ENCODE data around the gene COL18A1.
"Not testable (repeated sequence)": the region's sequence is repeated elsewhere in the genome, so short reads cannot be mapped to it uniquely, and the experiment has no call there.

COL18A1 gene

GRCh38 chr21:45367402-45368351 is 37.3 kb upstream of the COL18A1 start:
- DNase-seq (ENCODE audit: low read depth, low spot score) = no peak

- not testable (repeated sequence) for DNase-seq (ENCODE audit: low read depth, low spot score)
Measured at GRCh38 chr21:45369018-45369417, 35.9 kb upstream of the COL18A1 start.

GRCh38 chr21:45370575-45370974 is 34.4 kb upstream of the COL18A1 start:
- DNase-seq (ENCODE audit: low read depth, low spot score) = no peak

- no peak for DNase-seq (ENCODE audit: low read depth, low spot score)
Measured at GRCh38 chr21:45371081-45371480, 33.9 kb upstream of the COL18A1 start.

GRCh38 chr21:45371655-45372054 is 33.3 kb upstream of the COL18A1 start:
- DNase-seq (ENCODE audit: low read depth, low spot score) = no peak

- DNase-seq (ENCODE audit: low read depth, low spot score) = no peak
Measured at GRCh38 chr21:45372732-45373355, 32.1 kb upstream of the COL18A1 start.

- no peak for DNase-seq (ENCODE audit: low read depth, low spot score)
Measured at GRCh38 chr21:45373991-45374816, 30.8 kb upstream of the COL18A1 start.

GRCh38 chr21:45374826-45375455 is 30.0 kb upstream of the COL18A1 start:
- DNase-seq (ENCODE audit: low read depth, low spot score) = no peak

GRCh38 chr21:45376459-45377324 is 28.3 kb upstream of the COL18A1 start:
- DNase-seq (ENCODE audit: low read depth, low spot score) = no peak

GRCh38 chr21:45377325-45377709 is 27.6 kb upstream of the COL18A1 start:
- DNase-seq (ENCODE audit: low read depth, low spot score) = no peak

GRCh38 chr21:45377866-45378257 is 27.1 kb upstream of the COL18A1 start:
- no peak for DNase-seq (ENCODE audit: low read depth, low spot score)

GRCh38 chr21:45378258-45378966 is 26.6 kb upstream of the COL18A1 start:
- DNase-seq (ENCODE audit: low read depth, low spot score) = peak; percentile 83

- no peak for DNase-seq (ENCODE audit: low read depth, low spot score)
Measured at GRCh38 chr21:45379171-45379900, 25.6 kb upstream of the COL18A1 start.

- DNase-seq (ENCODE audit: low read depth, low spot score) = no peak
Measured at GRCh38 chr21:45379901-45380330, 25.0 kb upstream of the COL18A1 start.

GRCh38 chr21:45380566-45380965 is 24.4 kb upstream of the COL18A1 start:
- no peak for DNase-seq (ENCODE audit: low read depth, low spot score)

- DNase-seq (ENCODE audit: low read depth, low spot score) = no peak
Measured at GRCh38 chr21:45381036-45381787, 23.8 kb upstream of the COL18A1 start.

GRCh38 chr21:45381865-45382696 is 22.9 kb upstream of the COL18A1 start:
- no peak for DNase-seq (ENCODE audit: low read depth, low spot score)

GRCh38 chr21:45382697-45382997 is 22.3 kb upstream of the COL18A1 start:
- DNase-seq (ENCODE audit: low read depth, low spot score) = no peak

All from ELF-1 (cell line).